ENCODE data around the gene COX4I1.
A peak's percentile ranks its signal among the peaks of the same experiment; 100 is the strongest.

Gene COX4I1

DNA sequence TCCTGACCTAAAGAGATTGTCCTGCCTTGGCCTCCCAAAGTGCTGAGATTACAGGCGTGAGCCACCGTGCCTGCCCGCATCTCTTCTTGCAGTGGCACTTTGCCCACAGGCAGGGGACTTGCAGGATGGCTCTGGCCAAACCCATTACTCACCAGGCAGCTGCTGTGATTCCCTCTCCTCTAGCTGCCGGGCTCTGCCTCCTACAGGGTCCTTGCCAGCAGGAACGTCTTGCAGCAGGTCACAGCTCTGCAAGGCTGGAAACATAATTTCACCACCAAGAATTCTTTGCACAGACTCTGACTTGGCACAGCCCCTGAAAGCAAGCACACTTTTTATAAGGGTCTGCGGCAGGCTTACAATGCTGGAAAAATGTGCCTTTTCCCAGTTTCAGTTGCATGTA, 20.3 kb downstream of the COX4I1 start:
- no peaks in the 10 kb centered on the region for H3K9me3 ChIP-seq (ENCODE audit: control insufficient read depth, low read length)
- no peaks in the 10 kb centered on the region for H3K79me2 ChIP-seq
- no peak overlapping the region for H3K9ac ChIP-seq
- H2AFZ ChIP-seq: no peak overlapping the region
- no peaks in the 10 kb centered on the region for H3K27me3 ChIP-seq (ENCODE audit: control insufficient read depth, insufficient read depth, low read length)
- H3K36me3 ChIP-seq (ENCODE audit: control insufficient read depth, insufficient read depth, low read length): no peaks in the 10 kb centered on the region
- no peak for TF ChIP-seq CTCF (IDR thresholded peaks at IDR 0.05)
- no peak overlapping the region for H3K4me3 ChIP-seq (ENCODE audit: low read depth, low read length)
- peaks cover 2% of the 10 kb centered on the region for H3K4me1 ChIP-seq
- H3K4me2 ChIP-seq (ENCODE audit: low read length): no peak overlapping the region
- no peak overlapping the region for H3K27ac ChIP-seq

- peak overlapping the region; percentile 16 for H2AFZ ChIP-seq
- no peak for TF ChIP-seq CTCF (IDR thresholded peaks at IDR 0.05)
Measured at GRCh38 chr16:85820604-85821372, 21.3 kb downstream of the COX4I1 start.

GRCh38 chr16:85821390-85822135, 22.1 kb downstream of the COX4I1 start:
- H3K36me3 ChIP-seq (ENCODE audit: control insufficient read depth, insufficient read depth, low read length): no peaks in the 10 kb centered on the region
- H3K79me2 ChIP-seq: no peaks in the 10 kb centered on the region
- H3K9me3 ChIP-seq (ENCODE audit: control insufficient read depth, low read length): no peaks in the 10 kb centered on the region
- no peaks in the 10 kb centered on the region for H3K27me3 ChIP-seq (ENCODE audit: control insufficient read depth, insufficient read depth, low read length)
- H3K4me1 ChIP-seq: peaks cover 2% of the 10 kb centered on the region
- TF ChIP-seq CTCF (IDR thresholded peaks at IDR 0.05): peak; percentile 97
- no peak overlapping the region for H3K4me3 ChIP-seq (ENCODE audit: low read depth, low read length)
- H3K9ac ChIP-seq: no peak overlapping the region
- H2AFZ ChIP-seq: peak overlapping the region; percentile 16
- H3K4me2 ChIP-seq (ENCODE audit: low read length): no peak overlapping the region
- no peak overlapping the region for H3K27ac ChIP-seq

More at GRCh38 chr16:85820604-85821372, 21.3 kb downstream of the COX4I1 start:
- H3K4me2 ChIP-seq (ENCODE audit: low read length): no peak overlapping the region
- H3K79me2 ChIP-seq: no peaks in the 10 kb centered on the region
- H3K4me1 ChIP-seq: peaks cover 2% of the 10 kb centered on the region
- H3K27me3 ChIP-seq (ENCODE audit: control insufficient read depth, insufficient read depth, low read length): no peaks in the 10 kb centered on the region
- H3K36me3 ChIP-seq (ENCODE audit: control insufficient read depth, insufficient read depth, low read length): no peaks in the 10 kb centered on the region
- no peaks in the 10 kb centered on the region for H3K9me3 ChIP-seq (ENCODE audit: control insufficient read depth, low read length)
- no peak overlapping the region for H3K4me3 ChIP-seq (ENCODE audit: low read depth, low read length)
- H3K27ac ChIP-seq: no peak overlapping the region
- no peak overlapping the region for H3K9ac ChIP-seq

DNA sequence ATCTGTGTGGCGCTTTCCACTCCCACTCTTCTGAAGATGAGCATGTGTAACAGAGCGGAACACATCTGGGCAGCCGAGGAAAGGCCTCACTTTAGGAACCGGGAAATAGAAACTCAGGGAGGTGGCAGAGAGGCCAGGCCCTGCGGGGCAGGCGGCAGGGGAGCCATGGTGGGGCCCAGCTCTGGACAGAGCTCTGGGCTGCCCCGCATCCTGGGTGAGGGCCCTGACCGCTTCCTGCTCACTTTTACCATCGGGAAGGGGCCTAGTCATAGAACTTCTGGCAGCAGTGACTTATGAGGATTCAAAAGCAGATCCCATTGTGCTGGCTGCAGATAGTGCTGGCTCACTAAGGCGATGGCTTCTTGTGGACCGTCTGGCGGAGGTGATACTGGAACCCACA, 22.6 kb downstream of the COX4I1 start:
- H3K4me2 ChIP-seq (ENCODE audit: low read length): no peak overlapping the region
- no peaks in the 10 kb centered on the region for H3K9me3 ChIP-seq (ENCODE audit: control insufficient read depth, low read length)
- TF ChIP-seq CTCF (IDR thresholded peaks at IDR 0.05): no peak
- H3K79me2 ChIP-seq: no peaks in the 10 kb centered on the region
- peaks cover 2% of the 10 kb centered on the region for H3K4me1 ChIP-seq
- H3K36me3 ChIP-seq (ENCODE audit: control insufficient read depth, insufficient read depth, low read length): no peaks in the 10 kb centered on the region
- no peak overlapping the region for H3K9ac ChIP-seq
- H3K27ac ChIP-seq: no peak overlapping the region
- no peak overlapping the region for H3K4me3 ChIP-seq (ENCODE audit: low read depth, low read length)
- H2AFZ ChIP-seq: no peak overlapping the region
- H3K27me3 ChIP-seq (ENCODE audit: control insufficient read depth, insufficient read depth, low read length): no peaks in the 10 kb centered on the region

All from parathyroid adenoma (tissue), 2 donors.